NCI-H2107 (cell line): ENCODE measurements around the gene IGFBP7.

Experiments used
- DNase-seq: peaks from one replicate; lab custom pipeline; 2025; lab: John Stamatoyannopoulos, UW

Gene IGFBP7

DNA sequence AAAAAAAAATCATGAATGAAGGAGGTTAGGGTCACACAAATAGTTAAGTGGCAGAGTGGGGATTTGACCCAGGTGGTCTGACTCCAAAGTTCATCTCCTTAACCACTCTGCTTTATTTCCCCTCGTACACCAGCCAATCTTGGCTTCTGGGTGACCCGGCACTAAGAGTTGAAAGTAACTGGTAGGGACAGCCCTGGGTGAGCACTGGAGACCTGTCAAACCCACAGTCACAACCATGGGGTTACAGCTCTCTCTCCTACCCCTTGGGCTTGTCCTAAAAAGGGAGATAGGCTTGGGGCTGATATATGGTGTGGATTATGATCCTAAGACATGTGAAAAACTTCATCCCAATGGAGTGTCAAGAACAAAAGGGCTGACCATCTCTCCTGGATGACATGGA is 12.5 kb downstream of the IGFBP7 start:
- DNase-seq: no peak

DNA sequence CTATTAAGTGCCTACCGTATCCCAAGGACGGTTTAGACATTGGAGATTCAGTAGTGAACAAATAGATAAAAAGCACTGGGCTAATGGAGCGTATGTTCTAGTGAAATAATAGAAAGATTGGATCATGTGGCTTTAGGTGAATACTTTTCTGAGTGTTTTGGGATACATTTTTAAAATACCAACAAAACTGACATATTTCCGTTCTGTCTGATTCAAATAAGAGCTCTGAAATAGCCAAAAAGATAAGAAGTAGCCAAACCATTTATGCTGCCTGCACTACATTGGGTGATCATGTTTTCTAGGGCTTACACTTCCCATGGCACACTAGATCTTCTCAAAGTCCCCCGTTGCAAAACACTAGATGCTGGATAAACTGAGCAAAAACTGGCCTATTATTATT is 14.2 kb downstream of the IGFBP7 start:
- DNase-seq: no peak

DNA sequence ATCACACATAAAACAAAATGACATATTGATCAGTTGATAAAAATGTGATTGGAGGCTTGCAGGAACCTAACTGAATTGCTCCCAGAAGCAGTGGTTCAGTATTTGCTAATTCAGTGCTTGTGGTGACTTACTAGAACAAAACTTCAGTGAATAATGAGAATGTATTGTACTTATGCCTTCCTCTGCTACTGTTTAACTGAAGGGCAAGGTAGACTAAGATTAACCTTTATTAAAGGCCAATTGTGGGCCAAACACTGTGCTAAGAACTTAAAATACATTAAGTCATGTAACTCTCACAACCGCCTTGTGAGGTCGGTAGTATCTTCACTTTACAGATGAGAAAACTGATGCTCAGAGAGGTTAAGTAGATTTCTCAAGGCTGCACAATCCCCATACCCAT is 14.9 kb downstream of the IGFBP7 start:
- DNase-seq: no peak

DNA sequence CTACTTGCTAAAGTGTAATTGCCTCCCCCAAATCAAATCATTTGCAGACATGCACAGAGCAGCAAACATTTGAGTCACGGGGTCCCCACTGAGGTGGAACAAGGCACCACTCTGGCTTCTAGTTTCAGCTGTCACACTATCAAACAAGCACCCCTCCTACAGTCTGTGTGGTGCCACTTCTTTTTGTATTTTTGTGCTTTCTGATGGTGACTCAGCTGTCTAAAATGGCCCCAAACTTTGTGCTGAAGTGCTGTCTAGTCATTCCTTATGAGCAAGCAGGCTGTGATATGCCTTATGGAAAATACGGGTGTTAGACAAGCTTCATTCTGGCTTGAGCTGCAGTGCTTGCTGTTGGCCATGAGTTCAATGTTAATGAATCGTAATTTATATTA is 15.4 kb downstream of the IGFBP7 start:
- DNase-seq: no peak

DNA sequence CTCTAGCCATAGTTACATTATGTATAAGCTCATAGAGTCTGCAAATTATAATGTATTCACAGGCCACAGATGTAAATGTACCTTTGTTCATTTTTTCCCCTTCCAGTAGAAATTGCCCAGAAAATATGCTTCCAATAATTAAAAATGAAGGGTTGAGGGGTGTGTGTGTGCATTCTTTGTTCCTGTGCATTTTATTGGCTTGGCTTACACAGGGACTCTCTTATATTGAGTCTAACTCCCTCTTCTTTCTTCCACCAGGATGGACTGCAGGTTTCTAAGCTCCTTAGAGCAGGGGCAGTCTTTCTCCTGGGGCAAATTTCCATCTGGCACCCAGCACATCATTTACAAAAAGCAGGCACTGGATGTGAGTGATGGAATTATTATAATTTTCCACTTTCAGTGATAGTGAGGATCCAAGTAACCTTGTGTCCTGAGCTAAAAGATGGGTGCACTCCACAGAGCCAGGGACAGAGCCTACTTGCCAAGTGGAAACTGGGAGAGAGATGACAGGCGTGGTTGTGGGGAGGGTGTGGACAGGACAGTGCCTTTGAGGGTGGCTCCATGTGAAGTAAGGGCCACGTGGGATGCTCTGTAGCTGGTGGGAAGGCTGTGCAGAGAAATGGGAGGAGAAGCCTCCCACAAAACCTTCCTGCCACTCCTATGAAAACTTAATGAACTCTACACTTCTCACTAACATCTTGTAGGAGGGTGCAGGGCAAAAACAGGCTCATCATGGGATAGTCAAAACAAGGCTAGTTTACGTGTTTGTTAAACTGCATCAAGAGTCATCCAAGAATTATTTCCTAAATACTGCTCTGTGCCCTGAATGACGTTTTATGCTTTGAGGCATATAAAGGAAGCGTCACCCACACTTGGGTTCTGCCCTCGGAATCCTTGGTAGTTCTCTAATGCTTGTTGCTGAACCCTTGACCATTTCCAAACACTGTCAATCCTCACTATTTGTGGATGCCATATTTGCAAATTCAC is 16.0 kb downstream of the IGFBP7 start:
- no peak for DNase-seq

- no peak for DNase-seq
Observed at GRCh38 chr4:57091657-57092162, 18.5 kb downstream of the IGFBP7 start.

DNA sequence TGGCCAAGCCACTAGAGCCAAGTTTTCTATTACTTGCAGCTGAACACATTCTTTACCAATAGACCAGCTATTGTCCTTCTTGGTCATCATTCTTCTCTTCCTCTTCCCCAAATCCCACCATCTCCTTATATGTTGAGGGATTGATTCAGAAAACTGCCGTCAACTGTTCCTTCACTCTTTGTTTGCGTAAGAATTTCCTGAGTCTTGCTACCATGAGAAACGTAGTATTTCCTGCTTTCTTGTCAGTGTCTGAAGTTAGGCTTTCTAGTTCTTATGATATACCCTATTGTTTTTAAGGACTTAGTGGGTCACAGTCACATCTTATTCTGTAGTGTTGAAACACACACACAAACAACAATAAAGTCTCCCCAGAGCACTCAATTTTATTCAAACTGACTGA is 20.1 kb downstream of the IGFBP7 start:
- no peak for DNase-seq

- no peak for DNase-seq
Observed at GRCh38 chr4:57089549-57089948, 20.6 kb downstream of the IGFBP7 start.

DNA sequence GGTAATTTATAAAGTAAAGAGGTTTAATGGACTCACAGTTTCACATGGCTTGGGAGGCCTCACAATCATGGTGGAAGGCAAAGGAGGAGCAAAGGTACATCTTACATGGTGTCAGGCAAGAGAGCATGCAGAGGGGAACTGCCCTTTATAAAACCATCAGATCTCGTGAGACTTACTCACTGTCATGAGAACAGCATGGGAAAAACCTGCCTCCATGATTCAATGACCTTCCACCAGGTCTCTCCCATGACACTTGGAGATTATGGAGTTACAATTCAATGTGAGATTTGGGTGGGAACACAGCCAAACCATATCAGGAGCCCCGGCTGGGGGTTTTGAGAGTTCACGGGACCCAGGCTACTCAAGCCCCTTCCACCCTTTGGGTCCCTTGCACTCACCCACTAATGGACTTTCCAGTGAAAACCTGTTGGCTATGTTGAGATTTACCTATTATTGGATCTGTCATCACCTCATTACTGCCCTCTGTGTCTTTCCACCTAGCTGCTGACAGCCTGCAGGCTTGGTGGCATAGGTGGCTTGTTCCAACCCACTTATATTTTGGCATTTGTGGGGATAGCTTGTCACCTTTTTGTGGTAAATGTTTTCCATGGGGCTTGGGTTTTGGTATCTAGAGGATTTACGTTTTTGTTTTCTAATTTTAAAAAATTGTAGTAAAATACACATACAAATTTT is 24.0 kb downstream of the IGFBP7 start:
- no peak for DNase-seq

DNA sequence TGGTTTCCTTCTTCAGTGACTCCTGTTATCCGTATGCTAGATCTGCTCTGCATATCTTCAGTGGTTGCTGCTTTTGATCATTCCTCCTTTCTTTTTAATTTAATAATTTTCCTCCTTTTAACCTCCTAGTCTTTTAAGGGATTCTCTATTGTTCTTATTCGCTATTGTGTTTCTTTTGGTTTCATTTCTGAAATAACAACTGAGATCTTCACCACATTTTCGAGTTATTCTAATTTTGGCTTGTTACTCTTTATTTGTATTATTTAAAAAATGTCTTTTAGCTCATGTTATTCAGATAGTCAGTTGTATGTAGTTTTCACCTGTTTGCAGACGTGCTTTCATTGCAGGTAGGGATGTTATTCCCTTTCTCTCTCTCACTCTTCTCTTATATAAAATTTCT is 24.9 kb downstream of the IGFBP7 start:
- no peak for DNase-seq

GRCh38 chr4:57084360-57084759 is 25.8 kb downstream of the IGFBP7 start:
- no peak for DNase-seq

GRCh38 chr4:57083090-57083489 is 27.1 kb downstream of the IGFBP7 start:
- DNase-seq: no peak

DNA sequence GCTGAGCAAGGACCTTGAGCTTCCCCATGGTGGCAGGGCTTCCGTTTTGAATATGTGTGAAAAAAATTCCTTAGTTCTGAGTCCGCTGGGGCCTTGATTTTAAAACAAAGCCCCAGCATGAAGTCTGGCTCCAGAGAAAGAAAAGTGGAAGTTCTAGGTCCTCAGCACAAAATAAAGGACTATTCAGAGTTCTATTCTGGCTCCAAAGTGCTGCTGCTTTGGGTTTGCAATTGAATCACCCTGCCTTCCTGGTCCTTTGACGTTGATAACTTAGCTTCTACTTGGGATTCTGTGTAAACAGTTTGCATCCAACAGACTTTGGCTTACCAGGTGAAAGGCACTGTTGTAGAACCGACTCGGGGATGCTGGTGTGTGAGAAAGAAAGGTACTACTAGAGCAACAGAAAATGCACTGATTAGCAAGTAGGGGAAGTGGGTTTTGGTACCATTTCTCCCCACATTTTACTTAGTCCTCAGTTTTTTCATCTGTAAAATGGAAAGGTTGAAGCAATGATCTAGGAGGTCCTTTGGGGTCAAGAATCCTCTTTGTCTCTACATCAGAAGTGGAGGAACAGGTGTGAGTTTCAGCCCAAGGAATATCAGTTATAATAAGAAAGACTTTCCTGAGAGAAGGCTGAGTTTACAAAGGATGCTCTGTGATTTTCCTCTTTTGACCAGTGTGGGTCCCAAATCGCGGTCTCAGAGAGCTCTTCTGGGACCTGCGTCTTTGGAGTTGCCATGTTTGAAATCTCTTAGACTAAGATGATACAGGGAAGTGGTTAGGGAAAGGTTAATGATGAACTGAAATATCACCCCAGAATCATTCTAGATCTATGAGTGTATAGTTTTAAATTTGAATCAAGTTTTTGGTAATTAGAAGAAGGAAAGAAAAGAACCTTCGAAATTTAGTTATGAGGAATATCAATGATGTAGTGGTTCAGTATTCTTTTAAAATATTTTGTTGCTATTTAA is 28.2 kb downstream of the IGFBP7 start:
- no peak for DNase-seq

DNA sequence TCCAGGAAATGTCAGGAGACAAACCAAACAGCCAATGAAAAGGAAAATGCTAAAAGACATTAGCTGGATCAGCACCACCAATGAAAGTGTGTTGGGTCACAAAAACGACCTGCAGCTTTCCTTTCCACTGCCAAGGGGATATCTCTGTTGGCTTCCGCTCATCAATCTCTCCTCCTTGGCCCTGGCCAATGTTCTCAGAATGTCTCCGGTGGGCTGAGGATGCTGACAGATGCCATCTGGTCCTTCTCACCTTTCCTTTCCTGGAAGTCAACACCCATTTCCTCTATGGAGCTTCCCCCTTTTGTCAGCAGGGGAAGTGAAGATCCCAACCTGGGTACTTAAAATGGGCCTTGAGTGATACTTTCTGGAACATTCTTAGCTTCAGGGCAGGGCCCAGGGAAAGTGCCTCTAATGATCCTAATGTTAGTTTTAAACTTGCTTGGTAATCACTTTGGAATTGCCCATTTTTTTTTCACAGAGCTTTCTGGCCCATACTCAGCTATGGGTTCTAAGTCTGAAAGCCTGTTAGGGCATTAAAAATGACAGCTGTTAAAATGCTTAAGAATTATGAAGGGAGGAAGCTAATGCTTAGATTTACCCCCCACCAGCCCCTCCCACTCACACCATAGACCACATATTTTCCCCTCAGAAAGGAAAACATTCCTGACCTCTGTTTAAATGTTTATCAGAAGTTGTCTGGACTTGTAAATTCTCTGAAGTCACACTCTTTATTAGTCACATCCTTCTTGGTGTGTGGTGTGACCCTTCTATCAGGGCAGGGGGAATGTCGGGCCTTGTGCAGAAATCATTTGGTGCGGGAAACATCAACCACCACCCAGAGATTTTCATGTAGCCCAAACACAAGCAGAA is 29.2 kb downstream of the IGFBP7 start:
- no peak for DNase-seq

- no peak for DNase-seq
Observed at GRCh38 chr4:57078685-57079521, 31.3 kb downstream of the IGFBP7 start.

DNA sequence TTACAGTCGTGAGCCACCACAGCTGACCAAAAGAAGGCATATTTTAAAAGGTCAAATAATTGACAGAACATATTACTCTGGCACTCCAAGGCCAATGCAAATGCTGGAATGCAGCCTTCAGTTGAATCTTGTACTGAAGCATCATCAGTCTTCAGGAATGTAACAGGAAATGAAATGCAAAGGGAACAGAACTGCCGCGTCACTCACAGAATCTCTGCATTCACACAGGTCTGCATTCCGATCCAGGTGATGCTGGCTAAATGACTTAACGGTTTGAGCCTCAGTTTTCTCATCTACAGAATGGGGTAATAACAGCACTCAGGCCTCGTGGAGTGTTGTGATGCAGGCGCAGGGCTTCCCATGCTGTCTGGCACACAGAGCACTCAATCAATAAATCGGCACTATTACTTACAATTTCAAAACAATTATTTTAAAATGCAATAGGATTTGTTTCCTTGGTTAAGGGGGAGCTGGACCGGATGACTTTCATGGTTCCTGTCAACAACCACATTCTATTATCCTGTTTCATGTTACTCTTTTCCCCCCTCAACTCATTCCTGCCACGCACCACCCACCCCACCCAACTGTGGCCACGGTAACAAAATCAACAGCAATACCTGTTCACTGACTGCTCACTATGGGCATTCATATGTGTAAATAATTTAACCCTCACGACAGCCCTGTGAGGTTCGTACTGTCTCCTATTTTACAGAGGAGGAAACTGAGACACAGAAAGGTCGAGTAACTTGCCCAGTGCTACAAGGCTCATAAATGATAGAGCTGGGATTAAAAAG is 32.4 kb downstream of the IGFBP7 start:
- DNase-seq: no peak

GRCh38 chr4:57076646-57077045 is 33.5 kb downstream of the IGFBP7 start:
- DNase-seq: no peak

GRCh38 chr4:57075367-57075766 is 34.8 kb downstream of the IGFBP7 start:
- no peak for DNase-seq

- no peak for DNase-seq
Observed at GRCh38 chr4:57074744-57075143, 35.4 kb downstream of the IGFBP7 start.
